NB4 (cell line): ENCODE data around the gene TAS2R1.

ENCODE experiments used
- CTCF ChIP-seq: IDR thresholded peaks from one replicate; pipeline ENCODE4 v1.5.1; 2012; ENCODE audit warnings: low read depth, low read length
- POLR2A ChIP-seq: IDR thresholded peaks from 2 replicates; pipeline ENCODE4 v1.6.1; 2011; ENCODE audit warnings: mild to moderate bottlenecking; ENCODE audit not compliant: insufficient read length; ENCODE audit errors: extremely low read depth

- TF ChIP-seq CTCF (no peak), POLR2A (no peak)
Observed at GRCh38 chr5:9594913-9595312, 35.2 kb downstream of the TAS2R1 start.
